GM21737 (cell line): ENCODE measurements around the gene PRKAR1B.

Experiments
- ATAC-seq: cut with Tn5 transposase; IDR thresholded peaks from one replicate; pipeline ENCODE4 v1.9.1; 2021; ENCODE audit warnings: mild to moderate bottlenecking, moderate library complexity; ENCODE audit not compliant: unreplicated experiment

The PRKAR1B gene

DNA sequence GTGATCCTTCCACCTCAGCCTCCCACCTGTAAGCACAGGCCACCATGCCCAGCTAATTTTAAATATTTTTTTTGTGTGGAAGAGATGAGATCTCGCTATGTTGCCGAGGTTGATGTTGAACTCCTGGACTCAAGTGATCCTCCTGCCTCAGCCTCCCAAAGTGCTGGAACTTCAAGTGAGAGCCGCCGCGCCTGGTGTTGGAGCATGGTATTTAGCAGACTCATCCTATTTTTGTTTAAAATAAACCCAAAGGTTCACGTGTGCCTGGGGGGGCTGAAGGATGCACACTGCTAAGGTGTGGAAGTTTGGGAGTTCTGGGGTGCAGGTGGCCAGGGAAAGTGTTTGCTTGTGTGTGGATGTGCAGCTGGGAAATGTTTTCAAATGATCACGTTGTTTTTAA lies 225.6 kb downstream of the PRKAR1B start:
- ATAC-seq = no peak

DNA sequence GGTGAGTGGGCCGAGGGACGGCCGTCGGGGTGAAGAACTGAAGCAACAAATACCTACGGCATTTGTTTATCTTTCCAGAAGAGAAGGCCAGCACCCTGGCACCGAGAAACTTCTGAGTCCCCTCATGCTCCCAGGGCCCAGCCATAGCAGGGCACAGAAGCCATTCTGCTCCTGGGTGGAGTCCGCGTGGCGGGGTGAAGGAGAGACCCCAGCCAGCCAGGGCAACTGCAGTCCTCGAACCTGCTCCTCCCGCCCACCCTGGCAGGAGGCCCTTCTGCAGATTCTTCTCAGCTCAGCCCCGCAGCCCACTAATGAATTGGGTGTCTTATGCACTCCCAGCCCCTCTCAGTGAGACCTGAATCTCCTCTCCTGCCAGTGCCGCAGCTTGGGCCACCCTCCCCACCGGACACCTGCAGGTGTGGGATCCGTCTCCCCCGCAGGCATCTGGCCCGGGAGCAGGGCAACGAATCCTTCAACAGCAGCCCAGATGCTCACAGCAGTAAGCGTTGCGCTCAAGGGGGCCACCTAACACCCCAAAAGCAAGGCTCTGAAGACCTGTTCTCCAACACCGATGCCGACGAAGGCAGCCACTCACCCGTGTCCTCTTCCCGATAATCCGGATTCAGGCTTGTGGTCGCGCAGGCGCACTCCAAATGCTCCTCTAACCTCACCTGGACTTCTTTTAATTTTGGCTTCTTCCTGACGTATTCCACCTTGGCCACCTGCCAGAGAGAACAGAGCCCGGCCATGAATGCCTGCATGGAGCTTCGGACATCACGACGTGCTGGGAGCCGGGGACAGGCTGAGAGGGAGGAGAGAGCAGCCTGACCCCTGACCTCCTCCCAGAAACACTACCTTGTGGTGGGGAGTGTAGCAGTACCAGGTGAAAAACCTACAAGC lies 226.3 kb downstream of the PRKAR1B start:
- ATAC-seq = no peak

DNA sequence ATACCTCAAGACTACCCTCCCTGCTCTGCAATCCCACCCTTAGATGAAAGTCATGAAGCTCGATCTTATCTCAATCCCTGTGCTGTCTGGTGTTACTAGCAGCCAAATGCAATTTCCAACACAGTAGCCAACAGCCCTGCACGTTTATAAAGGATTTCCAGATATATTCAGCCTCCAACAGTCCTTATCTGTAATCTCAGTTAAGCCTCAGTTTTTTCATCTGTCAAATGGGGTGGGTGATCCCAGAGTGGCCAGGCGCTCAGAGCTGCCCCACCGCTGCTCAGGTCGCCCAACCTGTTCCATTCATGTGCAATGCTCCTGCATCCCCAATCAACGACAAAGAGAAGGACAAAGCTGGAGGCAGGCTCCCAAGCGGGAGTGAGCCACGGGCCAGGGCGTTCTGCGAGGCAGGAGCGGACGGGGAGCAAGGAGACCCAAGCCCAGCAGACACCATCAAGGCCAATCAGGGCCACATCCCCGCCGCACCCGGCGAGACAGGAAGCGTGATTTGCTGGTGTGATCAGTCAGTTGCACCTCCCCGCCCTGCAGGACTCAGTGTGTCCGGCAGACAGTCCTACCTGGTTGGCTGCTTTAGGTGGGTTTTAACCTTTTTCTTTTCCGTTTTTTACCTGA lies 227.1 kb downstream of the PRKAR1B start:
- no peak for ATAC-seq
